Measurements from ENCODE around the gene C10orf67. TPM values are rescaled to one million over a fixed set of nuclear protein-coding genes. Genes with fewer than 3 reads are reported as not detected.

The C10orf67 gene
- total and polyA plus RNA-seq, 2 of the 8 experiments (the other 6 are each of a cell fraction or from before 2014, with no cell fraction given), result 0.05 to 0.11 TPM

- Histone ChIP-seq H3K4me3 (ENCODE audit: extremely low read depth in 1 of 4, insufficient read depth in 2 of 4, low read depth in 3 of 4, low read length in 4 of 4) (no peak overlapping the region), H2BK15ac (ENCODE audit: low read length) (no peak overlapping the region), H2BK5ac (ENCODE audit: low read depth, low read length) (no peak overlapping the region), H3K9ac (replicated peaks in 1 of 4; ENCODE audit: extremely low read depth in 1 of 4, low read depth in 3 of 4, low read length in 3 of 4) (no peak overlapping the region), H2BK120ac (replicated peaks; ENCODE audit: low read depth, low read length) (no peak overlapping the region), H3K27me3 (replicated peaks in 1 of 4; ENCODE audit: control insufficient read depth in 3 of 4, extremely low read depth in 1 of 4, insufficient read depth in 3 of 4, low read length in 3 of 4) (no peaks in the 10 kb centered on the region), H3K4me2 (ENCODE audit: insufficient read depth in 1 of 2, low read depth in 2 of 2, low read length in 2 of 2) (no peak overlapping the region), H3K4ac (replicated peaks; ENCODE audit: insufficient read length, low read depth, low read length) (no peak overlapping the region), H4K91ac (replicated peaks; ENCODE audit: insufficient read length, low read length) (no peak overlapping the region), H4K5ac (ENCODE audit: insufficient read length, low read depth, low read length) (no peak overlapping the region), H3K79me2 (ENCODE audit: control insufficient read depth in 1 of 2, insufficient read depth in 2 of 2, low read length in 2 of 2) (no peaks in the 10 kb centered on the region), H3K79me1 (ENCODE audit: low read depth, low read length) (no peaks in the 10 kb centered on the region), H3K23ac (ENCODE audit: insufficient read length) (no peak overlapping the region), H3K9me3 (ENCODE audit: insufficient read depth in 2 of 2, low read depth in 1 of 2, low read length in 1 of 2) (no peaks in the 10 kb centered on the region), H3K18ac (ENCODE audit: extremely low read depth, low read length) (no peak overlapping the region), H3K27ac (ENCODE audit: low read depth, low read length) (no peak overlapping the region), H2AFZ (ENCODE audit: low read length) (0 out of 2 replicates have a peak overlapping the region, but pooled peaks have one; percentile 5), H4K20me1 (replicated peaks in 1 of 2; ENCODE audit: control insufficient read depth in 1 of 2, insufficient read depth in 2 of 2, low read length in 2 of 2) (no peaks in the 10 kb centered on the region), H3K36me3 (ENCODE audit: control insufficient read depth in 2 of 4, insufficient read depth in 4 of 4, low read length in 3 of 4) (no peaks in the 10 kb centered on the region), H4K8ac (ENCODE audit: extremely low read depth, insufficient read depth, low read length) (no peak overlapping the region), H3K14ac (ENCODE audit: insufficient read length) (no peak overlapping the region), H2BK20ac (ENCODE audit: low read length) (no peak overlapping the region), H3K56ac (replicated peaks; ENCODE audit: insufficient read length, low read depth, low read length) (no peak overlapping the region), H3K4me1 (replicated peaks in 1 of 4; ENCODE audit: control insufficient read depth in 3 of 4, insufficient read depth in 4 of 4, low read length in 3 of 4) (no peaks in the 10 kb centered on the region), H2AK5ac (ENCODE audit: low read depth, low read length) (no peak overlapping the region), H3K23me2 (ENCODE audit: low read depth, low read length) (0 out of 2 replicates have a peak, but pooled peaks cover 3% of the 10 kb centered on the region), H2BK12ac (ENCODE audit: low read depth, low read length) (no peak overlapping the region)
- FAIRE-seq (no peak), DNase-seq (ENCODE audit: low read depth in 1 of 2, low spot score in 2 of 2) (no peak)
- WGBS, 2 experiments (ENCODE audit: extremely low coverage in 1 of 2, insufficient coverage in 1 of 2, insufficient read length in 1 of 2, insufficient replicate concordance in 2 of 2, low coverage in 1 of 2, low lambda C conversion rate in 2 of 2, missing lambda C conversion rate in 1 of 2), result 86% methylated on average over 8 of the region's 8 CpGs; no CpG with 5 or more reads in 1 of the 2 experiments
- CTCF ChIA-PET (ENCODE audit: partially characterized antibody), result interaction anchor here (1.0 to 2.7 kb wide), 11 partner anchors 11 to 202 kb away, joined by 3 to 17 read pairs (median 4); no protein-coding TSS in a partner anchor
- POLR2A ChIA-PET (ENCODE audit: partially characterized antibody), result no interaction called here
- no peak for TF ChIP-seq KDM4A (IDR thresholded peaks at IDR 0.05; ENCODE audit: low read depth, low read length, severe bottlenecking)
- no peak for TF ChIP-seq CTBP2 (IDR thresholded peaks at IDR 0.05; ENCODE audit: borderline replicate concordance, insufficient read depth, insufficient read length, low read length)
- TF ChIP-seq RNF2 (IDR thresholded peaks at IDR 0.05; ENCODE audit: borderline replicate concordance, low read depth, low read length, missing control alignments, poor library complexity, severe bottlenecking), result no peak
- no peak for TF ChIP-seq SIN3A (conservative IDR thresholded peaks at IDR 0.05 in 1 of 2, IDR thresholded peaks at IDR 0.05 in 1 of 2; ENCODE audit: low read depth in 1 of 2, low read length in 2 of 2)
- no peak for TF ChIP-seq JUND (IDR thresholded peaks at IDR 0.05; ENCODE audit: low read length)
- TF ChIP-seq EGR1 (IDR thresholded peaks at IDR 0.05; ENCODE audit: borderline replicate concordance, low read depth, low read length), result no peak
- no peak for TF ChIP-seq EZH2 (IDR thresholded peaks at IDR 0.05; ENCODE audit: low read depth, low read length, severe bottlenecking)
- no peak for TF ChIP-seq KDM5A (IDR thresholded peaks at IDR 0.05; ENCODE audit: low read length)
- TF ChIP-seq RBBP5 (IDR thresholded peaks at IDR 0.05; ENCODE audit: borderline replicate concordance, low read depth, low read length), result no peak
- no peak for TF ChIP-seq JUN (IDR thresholded peaks at IDR 0.05; ENCODE audit: low read depth, low read length)
- TF ChIP-seq TAF1 (IDR thresholded peaks at IDR 0.05; ENCODE audit: low read depth, low read length), result no peak
- TF ChIP-seq POLR2A (IDR thresholded peaks at IDR 0.05; ENCODE audit: control extremely low read depth in 1 of 2, low read depth in 2 of 2, low read length in 2 of 2), result no peak
- no peak for TF ChIP-seq BCL11A (IDR thresholded peaks at IDR 0.05; ENCODE audit: low read depth in 2 of 2, low read length in 2 of 2)
Observed at GRCh38 chr10:23359692-23360380, 15.2 kb upstream of the C10orf67 start.

Measured in H1 (cell line).